Hepatic stellate cell (primary cell): ENCODE measurements around the gene CHD8.
"Not testable (repeated sequence)": the region's sequence is repeated elsewhere in the genome, so short reads cannot be mapped to it uniquely, and the experiment has no call there.

Source experiments
- DNase-seq: peaks from one replicate; pipeline ENCODE4 v3.0.0; 2011; ENCODE audit warnings: low spot score

CHD8 gene

GRCh38 chr14:21436567-21437062, 19.3 kb downstream of the CHD8 start:
- peak; percentile 13 for DNase-seq

GRCh38 chr14:21431126-21431525, 24.8 kb downstream of the CHD8 start:
- no peak for DNase-seq

GRCh38 chr14:21428930-21429329, 27.0 kb downstream of the CHD8 start:
- no peak for DNase-seq

- DNase-seq = no peak
Observed at GRCh38 chr14:21426692-21427091, 29.2 kb downstream of the CHD8 start.

GRCh38 chr14:21419528-21419927, 36.4 kb downstream of the CHD8 start:
- no peak for DNase-seq

GRCh38 chr14:21415329-21415728, 40.6 kb downstream of the CHD8 start:
- no peak for DNase-seq

- no peak for DNase-seq
Observed at GRCh38 chr14:21414137-21414631, 41.7 kb downstream of the CHD8 start.

- peak; percentile 44 for DNase-seq
Observed at GRCh38 chr14:21408147-21408546, 47.8 kb downstream of the CHD8 start.

- DNase-seq = no peak
Observed at GRCh38 chr14:21406213-21406612, 49.7 kb downstream of the CHD8 start.

GRCh38 chr14:21405097-21405496, 50.8 kb downstream of the CHD8 start:
- no peak for DNase-seq

GRCh38 chr14:21399311-21399870, 56.5 kb downstream of the CHD8 start:
- no peak for DNase-seq

- no peak for DNase-seq
Observed at GRCh38 chr14:21398901-21399300, 57.0 kb downstream of the CHD8 start.

- DNase-seq = no peak
Observed at GRCh38 chr14:21395450-21395849, 60.5 kb downstream of the CHD8 start.

GRCh38 chr14:21385188-21385904, 70.6 kb downstream of the CHD8 start:
- DNase-seq = no peak

- DNase-seq = no peak
Observed at GRCh38 chr14:21384494-21384851, 71.5 kb downstream of the CHD8 start.

GRCh38 chr14:21383848-21384493, 72.0 kb downstream of the CHD8 start, which contains the start of gene SUPT16H:
SUPT16H (minus strand) TSS chr14:21384019; CDS start chr14:21383927, 92 bp downstream.
- DNase-seq = peak; percentile 83

GRCh38 chr14:21382886-21383847, 72.8 kb downstream of the CHD8 start:
- peak; percentile 51 for DNase-seq

GRCh38 chr14:21382095-21382494, 73.8 kb downstream of the CHD8 start:
- no peak for DNase-seq

- DNase-seq = no peak
Observed at GRCh38 chr14:21379338-21379737, 76.6 kb downstream of the CHD8 start.

- no peak for DNase-seq
Observed at GRCh38 chr14:21373980-21374379, 81.9 kb downstream of the CHD8 start.

GRCh38 chr14:21372814-21373213, 83.1 kb downstream of the CHD8 start:
- DNase-seq = not testable (repeated sequence)
